A673 (cell line): Measurements from ENCODE around the gene TRPC4AP.

ENCODE experiments used
- EZH2 ChIP-seq: fragments of 200-600 bp; sonication (generic); IDR thresholded peaks from 2 replicates; pipeline ENCODE4 v1.6.1; 2017; ENCODE audit warnings: borderline replicate concordance, low read depth, mild to moderate bottlenecking, mixed read lengths, antibody characterized with exemption, low read length; ENCODE audit not compliant: poor library complexity, severe bottlenecking
- TF ChIP-seq, protein P1 (sequence below): fragments of 300-800, 200-600 bp; sonication (generic); conservative IDR thresholded peaks from 2 replicates; pipeline ENCODE4 v1.5.1; 2017; ENCODE audit warnings: low read depth, mild to moderate bottlenecking, antibody characterized with exemption, low read length, moderate library complexity, mixed read lengths

DNA sequence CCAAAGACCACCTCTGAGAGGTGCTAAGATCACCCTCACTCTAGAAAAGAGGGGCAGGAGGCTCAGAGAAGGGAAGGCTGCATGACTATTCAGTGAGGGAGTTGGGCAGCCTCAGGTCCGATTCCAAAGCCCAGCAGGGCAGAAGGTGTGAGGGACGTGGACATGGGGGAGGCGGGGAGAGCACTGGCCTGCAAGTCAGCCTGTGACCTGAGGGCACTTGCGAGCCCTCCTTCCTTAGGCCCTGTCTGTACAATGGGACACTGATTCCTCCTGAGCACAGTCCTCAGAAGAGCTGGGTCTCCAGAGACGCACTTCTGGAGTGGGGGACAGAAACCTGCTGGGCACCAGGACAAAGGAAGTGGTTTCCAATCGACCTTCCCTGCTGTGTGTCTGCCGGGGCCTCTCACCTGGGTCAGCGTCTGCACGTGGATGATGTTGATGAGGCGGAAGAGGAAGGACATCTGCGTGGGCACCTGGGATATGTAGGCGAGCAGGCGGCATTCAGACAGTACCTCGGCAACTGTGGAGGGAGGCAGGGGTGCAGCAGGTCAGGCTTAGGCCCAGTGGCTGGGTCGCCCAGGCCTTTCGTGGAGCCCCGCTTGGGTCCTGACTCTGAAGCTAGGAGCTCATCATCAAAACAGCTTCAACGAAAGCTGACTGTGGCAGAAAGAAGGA lies 88.4 kb downstream of the TRPC4AP start:
- TF ChIP-seq, protein P1, sequence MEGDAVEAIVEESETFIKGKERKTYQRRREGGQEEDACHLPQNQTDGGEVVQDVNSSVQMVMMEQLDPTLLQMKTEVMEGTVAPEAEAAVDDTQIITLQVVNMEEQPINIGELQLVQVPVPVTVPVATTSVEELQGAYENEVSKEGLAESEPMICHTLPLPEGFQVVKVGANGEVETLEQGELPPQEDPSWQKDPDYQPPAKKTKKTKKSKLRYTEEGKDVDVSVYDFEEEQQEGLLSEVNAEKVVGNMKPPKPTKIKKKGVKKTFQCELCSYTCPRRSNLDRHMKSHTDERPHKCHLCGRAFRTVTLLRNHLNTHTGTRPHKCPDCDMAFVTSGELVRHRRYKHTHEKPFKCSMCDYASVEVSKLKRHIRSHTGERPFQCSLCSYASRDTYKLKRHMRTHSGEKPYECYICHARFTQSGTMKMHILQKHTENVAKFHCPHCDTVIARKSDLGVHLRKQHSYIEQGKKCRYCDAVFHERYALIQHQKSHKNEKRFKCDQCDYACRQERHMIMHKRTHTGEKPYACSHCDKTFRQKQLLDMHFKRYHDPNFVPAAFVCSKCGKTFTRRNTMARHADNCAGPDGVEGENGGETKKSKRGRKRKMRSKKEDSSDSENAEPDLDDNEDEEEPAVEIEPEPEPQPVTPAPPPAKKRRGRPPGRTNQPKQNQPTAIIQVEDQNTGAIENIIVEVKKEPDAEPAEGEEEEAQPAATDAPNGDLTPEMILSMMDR, result no peak
- no peak for TF ChIP-seq EZH2
